Aortic smooth muscle cell (primary cell): Measurements from ENCODE around the gene PPP1R36. TPM values are rescaled to one million over a fixed set of nuclear protein-coding genes. Genes with fewer than 3 reads are reported as not detected.

Experiments
- total RNA-seq: library from RNA; depleted of rRNA; stranded (reverse); fragments of >200 nt; gene quantifications from 2 replicates; pipeline ENCODE4 v1.2.3, GENCODE V29; 2014

The PPP1R36 gene, protein sequence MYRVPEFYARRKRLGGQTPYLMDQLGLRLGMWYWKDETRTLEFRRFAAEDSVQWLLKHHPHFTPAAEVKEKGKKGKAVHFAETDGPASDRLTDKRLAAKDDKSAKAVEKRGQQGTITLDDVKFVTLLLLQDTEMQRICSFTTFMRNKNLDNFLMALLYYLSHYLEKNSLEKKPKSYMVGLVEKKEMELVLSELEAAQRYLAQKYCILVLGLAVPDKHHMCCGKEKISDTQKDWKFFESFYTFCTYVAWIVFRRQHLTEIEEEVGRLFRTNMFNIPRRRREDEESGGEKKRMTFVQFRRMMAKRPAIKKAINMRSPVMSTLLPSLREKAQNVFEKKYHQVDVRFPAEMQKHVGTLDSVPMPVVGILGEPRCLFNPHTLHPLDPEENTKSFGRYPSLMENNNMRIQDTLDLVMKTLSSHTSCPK
- total RNA-seq: 0.79 and 0.87 TPM in 2 replicates

DNA sequence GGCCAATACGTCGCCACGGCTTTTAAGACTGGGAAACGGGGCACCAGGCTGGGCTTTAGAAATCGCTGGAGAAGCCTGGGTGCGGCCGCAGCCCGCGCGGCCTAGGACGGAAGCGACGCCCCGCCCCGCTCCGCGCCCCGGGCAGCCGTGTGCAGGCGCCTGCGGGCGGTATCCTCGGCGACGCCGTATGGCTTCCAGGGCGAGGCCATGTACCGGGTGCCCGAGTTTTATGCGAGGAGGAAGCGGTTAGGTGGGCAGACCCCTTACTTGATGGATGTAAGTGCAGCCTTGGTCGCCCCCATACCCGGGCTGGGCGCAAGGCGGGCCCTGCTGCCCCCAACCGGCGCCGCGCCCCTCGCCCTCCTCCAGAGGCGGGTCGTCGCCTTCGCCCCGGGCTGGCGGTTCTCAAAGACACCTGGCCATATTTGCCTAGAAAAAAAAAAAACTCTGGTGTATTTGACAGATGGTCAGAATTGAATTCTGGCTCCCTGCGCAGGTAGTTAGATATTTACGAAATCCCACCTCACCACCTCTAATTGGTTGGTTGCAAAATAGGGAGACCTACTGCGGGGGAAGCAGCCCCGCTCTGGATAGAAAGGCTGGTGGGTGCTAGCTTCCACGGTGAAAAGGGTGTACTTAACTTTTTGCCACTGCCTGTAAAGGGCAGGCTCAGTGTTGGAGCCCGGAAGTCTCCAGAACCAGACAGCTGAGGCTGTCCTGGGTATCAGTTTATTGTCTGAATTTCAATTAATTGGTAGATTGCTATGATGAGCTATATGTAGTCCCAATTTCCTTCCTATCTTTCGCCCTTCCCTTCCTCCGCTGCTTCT lies at the start of gene PPP1R36:
TSS of gene PPP1R36 (plus strand) at position 171 of the 830 bp plus-strand sequence. CDS start at position 208, 37 bp downstream.

DNA sequence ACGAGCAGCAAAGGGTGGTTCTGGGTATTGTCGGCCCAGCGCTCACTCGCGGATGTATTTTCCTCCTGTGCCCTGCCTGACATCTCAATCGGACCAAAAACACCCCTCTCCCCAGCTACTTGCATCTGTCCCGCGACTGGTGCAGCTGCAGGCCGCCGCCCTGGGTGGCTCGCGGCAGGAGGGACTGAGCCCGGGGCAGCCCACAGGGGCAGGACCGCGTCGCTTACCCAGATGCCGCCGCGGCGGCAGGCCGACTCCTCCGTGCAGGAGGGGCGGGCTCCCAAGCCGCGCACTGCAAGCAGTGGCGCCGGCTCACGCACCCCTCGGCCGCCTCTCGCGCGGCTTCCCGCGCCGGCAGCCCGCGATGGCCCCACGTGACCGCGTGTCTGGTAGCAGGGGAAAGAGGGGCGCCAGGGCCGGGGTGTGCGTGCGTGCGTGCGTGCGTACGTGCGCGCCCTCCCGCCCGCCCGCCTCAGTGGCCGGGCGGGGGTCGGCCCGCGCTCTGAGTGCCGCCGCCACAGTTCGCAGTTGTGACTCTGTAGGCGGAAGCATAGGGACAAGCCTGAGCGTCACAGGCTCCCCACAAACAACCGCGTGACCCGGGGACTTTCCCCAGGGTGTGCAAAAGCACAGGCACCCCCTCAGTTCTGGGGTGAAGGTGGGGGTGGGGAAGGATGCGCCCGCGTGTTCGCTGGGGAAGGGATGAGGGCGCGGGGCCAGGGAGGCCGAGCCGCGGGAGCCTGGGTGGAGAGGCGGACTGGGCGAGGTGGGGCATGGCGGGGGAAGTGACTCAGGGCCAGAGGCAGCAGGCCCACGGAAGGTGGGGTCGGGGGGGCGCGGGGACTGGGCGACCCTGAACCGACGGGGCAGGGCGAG lies 46.1 kb upstream of the PPP1R36 start, which contains the start of gene ZBTB25:
TSS of gene ZBTB25 (minus strand) at position 405 of the 876 bp plus-strand sequence. CDS start 13,305 bp downstream, outside the sequence.

GRCh38 chr14:64504310-64504896 lies 45.4 kb upstream of the PPP1R36 start, which contains the start of gene ZBTB1:
TSS of gene ZBTB1 (plus strand) at chr14:64504770. CDS start at chr14:64521505, 16,735 bp downstream.

GRCh38 chr14:64540208-64541202 lies 9.3 kb upstream of the PPP1R36 start, which contains the start of gene HSPA2:
TSS of gene HSPA2 (plus strand) at chr14:64540741. CDS start at chr14:64540850, 109 bp downstream.

Other genes starting within 250 kb of the PPP1R36 start
- gene MTHFD1, start 161.6 kb upstream of the PPP1R36 start, total RNA-seq: 53.7 and 68.0 TPM in 2 replicates
- gene AKAP5, start 84.5 kb upstream of the PPP1R36 start, total RNA-seq: 0.26 and 0.31 TPM in 2 replicates
- 4.9 and 5.5 TPM in 2 replicates for gene ZBTB25, start 46.1 kb upstream of the PPP1R36 start, total RNA-seq
- gene ZBTB1, start 45.2 kb upstream of the PPP1R36 start, total RNA-seq: 37.0 and 39.5 TPM in 2 replicates
- gene HSPA2, start 9.2 kb upstream of the PPP1R36 start, total RNA-seq: 1.3 and 2.5 TPM in 2 replicates
- 15.0 and 16.4 TPM in 2 replicates for gene PLEKHG3, start 154.5 kb downstream of the PPP1R36 start, total RNA-seq